Calu3 (cell line): ENCODE measurements around the gene TMEM131L. TPM values are rescaled to one million over a fixed set of nuclear protein-coding genes. Genes with fewer than 3 reads are reported as not detected.

Experiments
- BruUV-seq: library from RNA; stranded (reverse); fragments of 400-500 nt; replicated peaks from 2 replicates; lab custom pipeline; 2021; lab: Mats Ljungman, UMichigan
- CTCF ChIA-PET: fragments of 300-600 bp; sonication (Branson Sonifier 250); formaldehyde crosslinking; loops from one replicate; lab custom pipeline; 2022; ENCODE audit warnings: antibody characterized with exemption; lab: Charles Lee
- DNase-seq: peaks from one replicate; pipeline ENCODE4 v3.0.0; 2022
- H3K27ac Mint-ChIP-seq: one replicate; pipeline ENCODE4 v1.8.0; 2022; ENCODE audit warnings: mixed read lengths; ENCODE audit not compliant: unreplicated experiment
- H3K27me3 Mint-ChIP-seq: one replicate; pipeline ENCODE4 v1.8.0; 2022; ENCODE audit warnings: mixed read lengths; ENCODE audit not compliant: unreplicated experiment
- H3K36me3 Mint-ChIP-seq: one replicate; pipeline ENCODE4 v1.8.0; 2022; ENCODE audit warnings: mild to moderate bottlenecking, moderate library complexity, mixed read lengths; ENCODE audit not compliant: insufficient read depth, unreplicated experiment
- H3K4me1 Mint-ChIP-seq: one replicate; pipeline ENCODE4 v1.8.0; 2022; ENCODE audit warnings: mild to moderate bottlenecking, low read depth, mixed read lengths; ENCODE audit not compliant: unreplicated experiment
- H3K4me3 Mint-ChIP-seq: one replicate; pipeline ENCODE4 v1.8.0; 2022; ENCODE audit warnings: mild to moderate bottlenecking, low read depth, moderate library complexity, mixed read lengths; ENCODE audit not compliant: unreplicated experiment
- H3K9me3 Mint-ChIP-seq: one replicate; pipeline ENCODE4 v1.8.0; 2022; ENCODE audit warnings: low read depth, mixed read lengths; ENCODE audit not compliant: unreplicated experiment
- intact Hi-C: fragments of 100-400 bp; cut with micrococcal nuclease; formaldehyde crosslinking; loops from one replicate; pipeline ENCODE4 v1.10.0; 2022; ENCODE audit not compliant: unreplicated experiment
- total RNA-seq: library from RNA; stranded (reverse); gene quantifications from 2 replicates; pipeline ENCODE4 v1.2.3, GENCODE V29; 2022
- TF ChIP-seq, protein P1 (sequence below): fragments of 200-600 bp; IDR thresholded peaks from one replicate; pipeline ENCODE4 v1.8.0; 2022; ENCODE audit warnings: antibody characterized with exemption; ENCODE audit not compliant: unreplicated experiment

TMEM131L gene
- total RNA-seq, 1 experiment from 2014 or later = 9.4 TPM

DNA sequence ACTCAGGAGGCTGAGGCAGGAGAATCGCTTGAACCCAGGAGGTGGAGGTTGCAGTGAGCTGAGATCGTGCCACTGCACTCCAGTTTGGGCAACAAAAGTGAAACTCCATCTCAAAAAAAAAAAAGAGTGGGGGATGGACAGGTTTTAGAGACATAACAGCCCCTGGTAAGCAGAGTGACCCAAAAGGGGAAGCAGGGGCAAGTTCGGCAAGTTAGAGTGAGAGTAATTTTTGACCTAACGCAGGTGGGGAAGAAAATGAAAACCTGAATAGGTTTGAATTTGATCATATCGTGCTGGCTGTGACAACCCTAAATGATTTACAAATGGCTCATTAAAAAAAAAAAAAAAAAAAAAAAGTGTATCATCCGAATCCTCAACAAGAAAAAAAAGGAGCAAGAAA is 25.7 kb upstream of the TMEM131L start:
- TF ChIP-seq, protein P1, sequence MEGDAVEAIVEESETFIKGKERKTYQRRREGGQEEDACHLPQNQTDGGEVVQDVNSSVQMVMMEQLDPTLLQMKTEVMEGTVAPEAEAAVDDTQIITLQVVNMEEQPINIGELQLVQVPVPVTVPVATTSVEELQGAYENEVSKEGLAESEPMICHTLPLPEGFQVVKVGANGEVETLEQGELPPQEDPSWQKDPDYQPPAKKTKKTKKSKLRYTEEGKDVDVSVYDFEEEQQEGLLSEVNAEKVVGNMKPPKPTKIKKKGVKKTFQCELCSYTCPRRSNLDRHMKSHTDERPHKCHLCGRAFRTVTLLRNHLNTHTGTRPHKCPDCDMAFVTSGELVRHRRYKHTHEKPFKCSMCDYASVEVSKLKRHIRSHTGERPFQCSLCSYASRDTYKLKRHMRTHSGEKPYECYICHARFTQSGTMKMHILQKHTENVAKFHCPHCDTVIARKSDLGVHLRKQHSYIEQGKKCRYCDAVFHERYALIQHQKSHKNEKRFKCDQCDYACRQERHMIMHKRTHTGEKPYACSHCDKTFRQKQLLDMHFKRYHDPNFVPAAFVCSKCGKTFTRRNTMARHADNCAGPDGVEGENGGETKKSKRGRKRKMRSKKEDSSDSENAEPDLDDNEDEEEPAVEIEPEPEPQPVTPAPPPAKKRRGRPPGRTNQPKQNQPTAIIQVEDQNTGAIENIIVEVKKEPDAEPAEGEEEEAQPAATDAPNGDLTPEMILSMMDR = no peak
- no TSS peak for BruUV-seq
- DNase-seq = no peak
- Mint-ChIP-seq H3K4me3 (no peak overlapping the region), H3K9me3 (no peaks in the 10 kb centered on the region), H3K27me3 (no peaks in the 10 kb centered on the region), H3K4me1 (no peaks in the 10 kb centered on the region), H3K36me3 (no peaks in the 10 kb centered on the region), H3K27ac (no peak overlapping the region)
- intact Hi-C loops = no loop called here
- CTCF ChIA-PET = no interaction called here

- intact Hi-C loops = no loop called here
- Mint-ChIP-seq H3K4me1 (no peaks in the 10 kb centered on the region), H3K4me3 (no peak overlapping the region), H3K27me3 (no peaks in the 10 kb centered on the region), H3K9me3 (no peaks in the 10 kb centered on the region), H3K27ac (no peak overlapping the region), H3K36me3 (no peaks in the 10 kb centered on the region)
- DNase-seq = no peak
- no TSS peak for BruUV-seq
- CTCF ChIA-PET = no interaction called here
- TF ChIP-seq, protein P1 = no peak
These were observed 18.8 kb upstream of the TMEM131L start for GRCh38 chr4:153447175-153447905.

- BruUV-seq = no TSS peak
- Mint-ChIP-seq H3K4me1 (no peaks in the 10 kb centered on the region), H3K36me3 (no peaks in the 10 kb centered on the region), H3K9me3 (no peaks in the 10 kb centered on the region), H3K4me3 (no peak overlapping the region), H3K27ac (no peak overlapping the region), H3K27me3 (no peaks in the 10 kb centered on the region)
- intact Hi-C loops = no loop called here
- TF ChIP-seq, protein P1 = no peak
- DNase-seq = no peak
- CTCF ChIA-PET = interaction anchor here (0.6 kb wide), 1 partner anchor 33 kb away, joined by 3 read pairs; no protein-coding TSS in a partner anchor
These were observed 18.0 kb upstream of the TMEM131L start for GRCh38 chr4:153448003-153448731.

GRCh38 chr4:153449338-153449737 is 16.8 kb upstream of the TMEM131L start:
- CTCF ChIA-PET = interaction anchor here (0.6 kb wide), 1 partner anchor 34 kb away, joined by 3 read pairs; no protein-coding TSS in a partner anchor
- DNase-seq = no peak
- Mint-ChIP-seq H3K4me1 (no peaks in the 10 kb centered on the region), H3K27ac (no peak overlapping the region), H3K27me3 (no peaks in the 10 kb centered on the region), H3K9me3 (no peaks in the 10 kb centered on the region), H3K36me3 (no peaks in the 10 kb centered on the region), H3K4me3 (no peak overlapping the region)
- TF ChIP-seq, protein P1 = no peak
- intact Hi-C loops = no loop called here
- BruUV-seq = no TSS peak
